ENCODE data around the gene COPS7B. TPM values are rescaled to one million over a fixed set of nuclear protein-coding genes. Genes with fewer than 3 reads are reported as not detected.
A peak's percentile ranks its signal among the peaks of the same experiment; 100 is the strongest.
"Not testable (repeated sequence)": the region's sequence is repeated elsewhere in the genome, so short reads cannot be mapped to it uniquely, and the experiment has no call there.

Gene COPS7B
- polyA plus RNA-seq (ENCODE audit: insufficient read length in 4 of 4), result 10 to 100 TPM; 51.0 to 59.7 (median 55.8) TPM

DNA sequence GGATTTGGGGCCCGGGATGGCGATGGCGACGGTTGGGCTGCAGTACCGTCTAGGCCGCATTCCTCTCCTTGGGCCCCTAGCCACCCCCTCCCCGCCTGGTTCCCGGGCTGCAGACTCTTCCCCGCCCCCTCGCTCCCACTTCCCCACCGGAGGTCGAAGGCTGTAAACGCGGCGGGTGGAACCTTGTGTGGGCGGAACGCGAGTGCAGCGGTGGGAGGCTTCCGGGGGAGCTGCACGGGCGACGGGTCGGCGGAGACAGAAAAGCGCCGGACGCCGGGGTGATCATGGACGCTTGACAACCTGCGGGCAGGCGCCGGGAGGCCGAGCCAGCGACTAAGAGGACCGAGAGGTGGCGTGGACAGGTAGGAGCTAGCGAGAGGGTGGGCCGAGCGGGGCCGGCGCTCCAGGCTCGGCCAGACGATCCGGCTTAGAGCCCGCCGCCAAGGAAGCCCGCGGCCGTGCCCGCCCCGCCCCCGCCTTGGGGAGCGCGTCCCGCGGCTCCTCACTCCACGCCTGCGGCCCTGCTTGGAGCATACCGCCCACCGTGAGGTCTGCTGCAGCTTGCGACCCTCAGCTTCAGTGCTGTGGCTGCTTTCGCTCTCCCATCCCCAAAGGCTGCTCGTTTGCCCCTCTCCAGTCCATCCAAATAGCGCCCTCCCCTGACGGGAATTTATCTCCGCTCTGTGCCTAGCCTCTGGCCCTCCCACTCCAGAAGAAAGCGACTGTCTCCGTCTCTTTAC, at the start of gene COPS7B:
TSS of gene COPS7B (plus strand) at position 269 of the 740 bp plus-strand sequence. CDS start 2,126 bp downstream, outside the sequence.
- peak; percentile 71 to 82 (median 78) for DNase-seq (ENCODE audit: low read depth in 4 of 4, low spot score in 3 of 4)

GRCh38 chr2:231737761-231738160, 48.5 kb upstream of the COPS7B start:
- DNase-seq (ENCODE audit: low read depth in 4 of 4, low spot score in 3 of 4), result no peak

DNA sequence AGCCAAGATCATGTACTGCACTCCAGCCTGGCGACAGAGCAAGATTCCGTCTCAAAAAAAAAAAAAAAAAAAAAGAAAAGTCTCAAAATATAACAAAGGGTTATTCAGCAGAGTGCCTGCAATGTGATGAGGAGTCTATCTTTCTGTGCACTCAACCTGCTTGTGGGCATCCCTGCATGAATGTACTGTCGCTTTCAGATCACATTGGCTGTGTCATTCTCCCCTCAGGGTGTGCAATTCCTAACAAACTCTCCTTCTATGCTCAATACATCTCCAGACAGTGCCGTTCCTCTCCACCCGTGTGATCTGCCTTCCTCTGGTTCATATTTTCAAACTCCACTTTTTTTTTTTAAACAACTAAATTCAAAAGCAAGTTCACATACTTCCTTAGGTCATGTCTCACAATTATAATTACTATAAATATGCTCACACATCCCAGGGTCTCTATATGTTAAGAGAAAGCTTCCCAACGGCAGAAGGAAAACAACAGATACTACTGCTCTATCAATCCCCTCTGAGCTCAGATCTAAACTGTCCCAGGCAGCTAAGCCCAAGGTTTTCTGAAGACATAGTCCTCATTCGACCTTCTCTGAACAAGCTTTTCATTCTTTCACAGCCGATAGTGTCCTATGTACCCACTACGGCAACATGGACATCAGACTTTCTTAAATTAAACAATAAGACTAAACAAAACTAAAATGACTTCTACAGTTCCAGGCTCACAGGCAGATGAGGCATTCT, 42.7 kb upstream of the COPS7B start:
- no peak for DNase-seq (ENCODE audit: low read depth in 4 of 4, low spot score in 3 of 4)

- DNase-seq (ENCODE audit: low read depth in 4 of 4, low spot score in 3 of 4), result no peak
These were observed 40.8 kb upstream of the COPS7B start for GRCh38 chr2:231745303-231746038.

DNA sequence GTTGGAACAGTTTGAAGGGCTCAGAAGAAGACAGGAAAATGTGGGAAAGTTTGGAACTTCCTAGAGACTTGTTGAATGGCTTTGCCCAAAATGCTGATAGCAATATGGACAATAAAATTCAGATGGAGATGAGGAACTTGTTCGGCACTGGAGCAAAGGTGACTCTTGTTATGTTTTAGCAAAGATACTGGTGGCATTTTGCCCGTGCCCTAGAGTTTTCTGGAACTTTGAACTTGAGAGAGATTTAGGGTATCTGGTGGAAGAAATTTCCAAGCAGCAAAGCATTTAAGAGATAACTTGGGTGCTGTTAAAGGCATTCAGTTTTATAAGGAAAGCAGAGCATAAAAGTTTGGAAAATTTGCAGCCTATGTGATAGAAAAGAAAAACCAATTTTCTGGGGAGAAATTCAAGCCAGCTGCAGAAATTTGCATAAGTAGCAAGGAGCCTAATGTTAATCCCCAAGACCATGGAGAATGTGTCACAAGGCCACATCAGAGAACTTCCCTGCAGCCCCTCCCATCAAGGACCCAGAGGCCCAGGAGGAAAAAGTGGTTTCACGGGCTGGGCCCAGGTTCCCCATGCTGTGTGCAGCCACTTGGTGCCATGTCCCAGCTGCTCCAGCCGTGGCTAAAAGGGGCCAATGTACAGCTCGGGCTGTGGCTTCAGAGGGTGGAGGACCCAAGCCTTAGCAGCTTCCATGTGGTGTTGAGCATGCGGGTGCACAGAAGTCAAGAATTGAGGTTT, 37.9 kb upstream of the COPS7B start:
- DNase-seq (ENCODE audit: low read depth in 4 of 4, low spot score in 3 of 4), result not testable (repeated sequence)

DNA sequence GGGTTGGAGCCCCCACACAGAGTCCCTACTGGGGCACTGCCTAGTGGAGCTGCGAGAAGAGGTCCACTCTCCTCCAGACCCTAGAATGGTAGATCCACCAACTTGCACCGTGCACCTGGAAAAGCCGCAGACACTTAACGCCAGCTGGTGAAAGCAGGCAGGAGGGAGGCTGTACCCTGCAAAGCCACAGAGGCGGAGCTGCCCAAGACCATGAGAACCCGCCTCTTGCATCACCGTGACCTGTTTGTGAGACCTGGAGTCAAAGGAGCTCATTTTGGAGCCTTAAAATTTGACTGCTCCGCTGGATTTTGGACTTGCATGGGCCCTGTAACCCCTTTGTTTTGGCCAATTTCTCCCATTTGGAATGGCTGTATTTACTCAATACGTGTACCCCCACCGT, 37.2 kb upstream of the COPS7B start:
- not testable (repeated sequence) for DNase-seq (ENCODE audit: low read depth in 4 of 4, low spot score in 3 of 4)

GRCh38 chr2:231751042-231751815, 35.0 kb upstream of the COPS7B start:
- no peak for DNase-seq (ENCODE audit: low read depth in 4 of 4, low spot score in 3 of 4)

DNA sequence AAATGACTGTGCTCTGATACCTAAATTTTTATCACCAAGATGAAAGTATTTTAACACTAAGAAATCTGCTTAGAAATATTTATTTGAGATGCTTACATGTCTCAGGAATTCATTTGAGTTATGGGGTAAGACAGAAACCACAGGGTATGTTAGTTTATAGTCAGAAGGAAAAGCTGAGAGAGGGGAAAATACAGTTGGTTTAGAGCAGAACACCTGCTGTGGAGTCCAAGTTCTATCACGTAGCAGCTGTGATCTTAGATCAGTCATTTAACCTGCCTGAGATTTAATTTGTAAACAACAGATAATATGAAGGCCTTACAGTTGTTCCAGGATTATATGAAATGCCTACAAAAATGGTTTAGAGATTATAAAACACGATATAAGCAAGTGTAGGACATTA, 34.2 kb upstream of the COPS7B start:
- DNase-seq (ENCODE audit: low read depth in 4 of 4, low spot score in 3 of 4), result no peak

DNA sequence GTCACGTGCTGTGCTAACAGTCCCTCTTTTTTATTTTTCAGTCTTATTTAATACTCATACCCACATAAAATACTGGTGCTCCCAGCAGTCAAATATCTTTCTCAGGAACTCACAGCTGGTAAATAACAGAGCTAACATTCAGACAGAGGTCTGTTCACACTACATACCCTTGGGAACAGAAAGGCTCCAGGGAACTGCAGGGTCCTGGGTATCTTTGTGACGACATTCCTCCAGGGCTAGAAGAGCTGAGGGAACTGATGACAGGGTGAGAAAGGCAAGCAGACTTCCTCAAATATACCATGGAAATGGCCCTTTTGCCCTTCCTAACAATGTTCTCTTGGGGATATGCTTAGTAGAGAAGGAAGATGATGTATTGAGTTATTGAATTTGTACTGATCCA, 24.5 kb upstream of the COPS7B start:
- DNase-seq (ENCODE audit: low read depth in 4 of 4, low spot score in 3 of 4), result no peak

DNA sequence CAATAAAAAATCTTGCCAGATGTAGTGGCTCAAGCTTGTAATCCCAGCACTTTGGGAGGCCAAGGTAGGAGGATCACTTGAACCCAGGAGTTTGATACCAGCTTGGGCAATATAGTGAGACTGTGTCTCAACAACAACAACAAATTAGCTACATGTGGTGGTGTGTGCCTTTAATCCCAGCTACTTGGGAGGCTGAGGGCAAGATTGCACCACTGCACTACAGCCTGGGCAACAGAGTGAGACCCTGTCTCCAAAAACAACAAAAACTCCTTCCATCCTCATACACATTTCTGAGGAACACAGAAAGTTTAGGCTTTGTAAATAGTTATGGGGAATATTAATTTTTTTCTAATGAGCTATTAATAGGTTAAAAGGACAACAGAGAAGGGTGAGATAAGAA, 22.1 kb upstream of the COPS7B start:
- no peak for DNase-seq (ENCODE audit: low read depth in 4 of 4, low spot score in 3 of 4)

DNA sequence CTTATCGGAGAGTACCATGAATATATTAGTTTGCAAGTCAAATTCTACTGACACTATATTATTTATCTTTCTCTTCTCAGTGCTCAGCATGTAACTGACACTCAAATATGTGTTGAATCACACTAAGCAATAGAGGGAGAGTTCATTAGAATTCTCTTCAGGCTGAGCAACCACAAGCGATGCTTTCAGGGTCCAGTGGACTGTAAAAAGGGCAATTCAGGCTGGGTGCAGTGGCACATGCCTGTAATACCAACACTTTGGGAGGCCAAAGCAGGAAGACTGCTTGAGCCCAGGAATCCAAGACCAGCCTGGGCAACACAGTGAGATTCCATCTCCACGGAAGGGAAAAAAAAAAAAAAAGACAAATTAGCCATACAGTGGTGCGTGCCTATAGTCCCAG, 21.5 kb upstream of the COPS7B start:
- no peak for DNase-seq (ENCODE audit: low read depth in 4 of 4, low spot score in 3 of 4)

GRCh38 chr2:231765496-231765929, 20.7 kb upstream of the COPS7B start:
- no peak for DNase-seq (ENCODE audit: low read depth in 4 of 4, low spot score in 3 of 4)

GRCh38 chr2:231769170-231770136, 16.8 kb upstream of the COPS7B start:
- DNase-seq (ENCODE audit: low read depth in 4 of 4, low spot score in 3 of 4), result no peak

DNA sequence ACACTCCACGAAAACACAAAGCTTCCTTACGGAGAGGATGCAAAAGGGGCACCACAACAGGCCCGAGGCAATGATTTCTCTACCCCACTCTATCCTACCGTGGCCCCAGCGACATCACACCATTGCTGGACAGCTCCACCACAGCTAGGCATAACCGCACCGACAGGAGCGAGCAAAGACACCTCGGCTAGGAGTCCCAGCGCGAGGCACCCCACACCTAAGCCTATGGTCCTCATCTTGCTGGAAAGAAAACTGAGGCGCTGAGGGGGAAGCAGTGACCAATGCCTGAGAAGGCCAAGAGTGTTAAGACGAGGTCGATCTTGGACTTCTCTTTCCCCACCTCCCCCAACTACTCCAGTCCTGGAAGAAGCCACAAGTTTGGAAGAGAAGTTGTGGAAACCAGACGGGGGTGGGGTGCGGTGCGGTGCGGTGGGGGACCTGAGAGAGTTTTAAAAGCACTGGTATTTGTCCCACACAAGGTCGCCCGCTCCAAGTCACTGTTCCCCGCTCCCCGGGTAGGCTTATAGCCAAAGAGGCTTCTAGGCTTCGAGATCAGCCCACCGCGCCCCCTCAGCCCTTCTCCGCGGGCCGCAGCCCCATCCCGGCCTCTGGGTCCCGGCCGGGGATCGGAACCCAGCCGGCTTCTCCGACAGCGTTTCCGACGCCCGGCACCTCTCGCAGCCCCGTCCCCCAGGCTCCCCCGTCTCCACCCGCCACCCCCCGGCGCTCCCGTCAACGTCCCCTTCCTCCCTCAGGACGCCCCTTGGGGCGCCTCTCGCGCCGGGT, 5.9 kb upstream of the COPS7B start:
- no peak for DNase-seq (ENCODE audit: low read depth in 4 of 4, low spot score in 3 of 4)

GRCh38 chr2:231780909-231781797, 5.1 kb upstream of the COPS7B start, which contains the start of gene PDE6D:
Gene PDE6D (minus strand): TSS chr2:231781282. CDS start chr2:231781114, 168 bp downstream.
- DNase-seq (ENCODE audit: low read depth in 4 of 4, low spot score in 3 of 4), result peak; percentile 94 to 100 (median 94)

All from right renal pelvis (tissue), 4 donors.